H9 (cell line): ENCODE data around the gene ARHGEF6. TPM values are rescaled to one million over a fixed set of nuclear protein-coding genes. Genes with fewer than 3 reads are reported as not detected.

Experiments used
- DNase-seq: peaks from one replicate; pipeline ENCODE4 v3.0.0-alpha.2; 2017
- H2AFZ ChIP-seq: one replicate; pipeline ENCODE4 v1.6.1; 2013; ENCODE audit warnings: mild to moderate bottlenecking, low read length, control low read depth, moderate library complexity
- H2AK5ac ChIP-seq: 2 replicates; pipeline ENCODE4 v1.6.1; 2013; ENCODE audit warnings: low read length, control low read depth, mixed read lengths; ENCODE audit not compliant: insufficient read length
- H2BK120ac ChIP-seq: one replicate; pipeline ENCODE4 v1.6.1; 2013; ENCODE audit warnings: low read depth, mild to moderate bottlenecking, low read length, control low read depth, inconsistent platforms; ENCODE audit not compliant: poor library complexity, severe bottlenecking
- H2BK12ac ChIP-seq: 2 replicates; pipeline ENCODE4 v1.6.1; 2013; ENCODE audit warnings: low read length, control low read depth, mixed read lengths, low read depth; ENCODE audit not compliant: insufficient read length
- H2BK15ac ChIP-seq: 2 replicates; pipeline ENCODE4 v1.6.1; 2013; ENCODE audit warnings: low read depth, low read length, control low read depth
- H2BK20ac ChIP-seq: one replicate; pipeline ENCODE4 v1.6.1; 2013; ENCODE audit warnings: low read depth, mild to moderate bottlenecking, low read length, control low read depth, inconsistent platforms; ENCODE audit not compliant: poor library complexity, severe bottlenecking
- H2BK5ac ChIP-seq: 2 replicates; pipeline ENCODE4 v1.6.1; 2013; ENCODE audit warnings: low read length, control low read depth, mixed read lengths; ENCODE audit not compliant: insufficient read length
- H3K14ac ChIP-seq: 2 replicates; pipeline ENCODE4 v1.6.1; 2013; ENCODE audit warnings: low read length, control low read depth; ENCODE audit not compliant: insufficient read depth
- H3K18ac ChIP-seq: 2 replicates; pipeline ENCODE4 v1.6.1; 2013; ENCODE audit warnings: low read depth, mild to moderate bottlenecking, mixed read lengths, low read length, control low read depth; ENCODE audit not compliant: insufficient read length
- H3K23ac ChIP-seq: 2 replicates; pipeline ENCODE4 v1.6.1; 2013; ENCODE audit warnings: low read length, control low read depth, mixed read lengths, low read depth; ENCODE audit not compliant: insufficient read length
- H3K23me2 ChIP-seq: 2 replicates; pipeline ENCODE4 v1.6.1; 2013; ENCODE audit warnings: low read depth, mild to moderate bottlenecking, mixed read lengths, low read length, control low read depth; ENCODE audit not compliant: insufficient read length, poor library complexity, severe bottlenecking
- H3K27ac ChIP-seq: 2 replicates; pipeline ENCODE4 v1.5.1; 2013; ENCODE audit warnings: low read length, control low read depth, mixed read lengths, low read depth; ENCODE audit not compliant: insufficient read length
- H3K27me3 ChIP-seq: 2 replicates; pipeline ENCODE4 v1.6.1; 2013; ENCODE audit warnings: low read length, control low read depth, inconsistent platforms; ENCODE audit not compliant: insufficient read depth
- H3K4ac ChIP-seq: 2 replicates; pipeline ENCODE4 v1.6.1; 2013; ENCODE audit warnings: low read depth, mild to moderate bottlenecking, control low read depth, inconsistent platforms, low read length, moderate library complexity
- H3K4me1 ChIP-seq: 2 replicates; pipeline ENCODE4 v1.6.1; 2013; ENCODE audit warnings: low read length, control low read depth, inconsistent platforms; ENCODE audit not compliant: insufficient read depth
- H3K4me2 ChIP-seq: 2 replicates; pipeline ENCODE4 v1.6.1; 2013; ENCODE audit warnings: low read length, control low read depth, mixed read lengths; ENCODE audit not compliant: insufficient read length, insufficient read depth
- H3K56ac ChIP-seq: 2 replicates; pipeline ENCODE4 v1.6.1; 2013; ENCODE audit warnings: low read depth, mild to moderate bottlenecking, mixed read lengths, low read length, control low read depth; ENCODE audit not compliant: insufficient read length
- H3K79me1 ChIP-seq: 2 replicates; pipeline ENCODE4 v1.6.1; 2013; ENCODE audit warnings: low read depth, mild to moderate bottlenecking, moderate library complexity, low read length, control low read depth, inconsistent platforms; ENCODE audit not compliant: insufficient read depth, poor library complexity, severe bottlenecking
- H3K79me2 ChIP-seq: 2 replicates; pipeline ENCODE4 v1.6.1; 2013; ENCODE audit warnings: low read length, control low read depth, inconsistent platforms; ENCODE audit not compliant: insufficient read depth
- H3K9ac ChIP-seq: 2 replicates; pipeline ENCODE4 v1.6.1; 2013; ENCODE audit warnings: low read length, control low read depth, mixed read lengths; ENCODE audit not compliant: insufficient read length; ENCODE audit errors: extremely low read depth
- H3K9me3 ChIP-seq: one replicate; pipeline ENCODE4 v1.6.1; 2013; ENCODE audit warnings: low read depth, low read length, inconsistent platforms; ENCODE audit not compliant: control insufficient read depth
- H3T11ph ChIP-seq: one replicate; pipeline ENCODE4 v1.6.1; 2013; ENCODE audit warnings: mild to moderate bottlenecking, low read length, control low read depth, inconsistent platforms
- H4K20me1 ChIP-seq: one replicate; pipeline ENCODE4 v1.6.1; 2013; ENCODE audit not compliant: control insufficient read depth, insufficient read length, insufficient read depth
- H4K5ac ChIP-seq: 2 replicates; pipeline ENCODE4 v1.6.1; 2013; ENCODE audit warnings: low read depth, mild to moderate bottlenecking, mixed read lengths, low read length, control low read depth; ENCODE audit not compliant: insufficient read length
- H4K8ac ChIP-seq: replicated peaks from 2 replicates; pipeline ENCODE4 v1.6.1; 2013; ENCODE audit warnings: low read length, control low read depth, mixed read lengths, low read depth; ENCODE audit not compliant: insufficient read length
- H4K91ac ChIP-seq: 2 replicates; pipeline ENCODE4 v1.6.1; 2013; ENCODE audit warnings: low read depth, mild to moderate bottlenecking, moderate library complexity, mixed read lengths, low read length, control low read depth; ENCODE audit not compliant: insufficient read length
- H3K27ac Mint-ChIP-seq, 3 experiments: 2 replicates in 2 of 3; 3 replicates in 1 of 3; pipeline ENCODE4 v1.8.0; 2020 to 2021; ENCODE audit warnings: mixed read lengths in 3 of 3, mild to moderate bottlenecking in 1 of 3, moderate library complexity in 1 of 3
- H3K27me3 Mint-ChIP-seq: 2 replicates; pipeline ENCODE4 v1.8.0; 2021; ENCODE audit warnings: low read depth, mild to moderate bottlenecking, moderate library complexity, mixed read lengths
- H3K36me3 Mint-ChIP-seq, 3 experiments: 2 replicates in 2 of 3; 3 replicates in 1 of 3; pipeline ENCODE4 v1.8.0; 2020 to 2021; ENCODE audit warnings: low read depth in 3 of 3, mixed read lengths in 3 of 3; ENCODE audit not compliant: insufficient read depth in 1 of 3
- H3K4me1 Mint-ChIP-seq, 2 experiments: 2 replicates each; pipeline ENCODE4 v1.8.0; 2020; ENCODE audit warnings: mixed read lengths in 2 of 2
- H3K4me3 Mint-ChIP-seq, 2 experiments: 2 replicates in 1 of 2; 3 replicates in 1 of 2; pipeline ENCODE4 v1.8.0; 2020 to 2021; ENCODE audit warnings: mild to moderate bottlenecking in 2 of 2, mixed read lengths in 2 of 2, moderate library complexity in 1 of 2
- H3K9me3 Mint-ChIP-seq, 2 experiments: 2 replicates in 1 of 2; 3 replicates in 1 of 2; pipeline ENCODE4 v1.8.0; 2020; ENCODE audit warnings: mild to moderate bottlenecking in 2 of 2, mixed read lengths in 2 of 2, moderate library complexity in 1 of 2
- CTCF ChIP-seq: fragments of 200-600 bp; sonication (generic); conservative IDR thresholded peaks from 3 replicates; pipeline ENCODE4 v1.8.0; 2021; ENCODE audit warnings: antibody characterized with exemption, mild to moderate bottlenecking
- WGBS: extraction: QIAGEN DNeasy Blood & Tissue Kit; methylation state at CpG from one replicate; pipeline ENCODE4 v1.1.7; 2013; ENCODE audit warnings: missing lambda C conversion rate, low lambda C conversion rate, mixed read lengths; ENCODE audit not compliant: insufficient read length; ENCODE audit errors: extremely low coverage; 5-methylcytosine and 5-hydroxymethylcytosine counted together
- total RNA-seq: library from RNA; stranded (reverse); gene quantifications from 2 replicates; pipeline ENCODE4 v1.2.1, GENCODE V29; 2021

ARHGEF6 gene
- total RNA-seq, 1 experiment from 2014 or later, result 3.6 TPM

GRCh38 chrX:136710325-136710951, 70.3 kb downstream of the ARHGEF6 start:
- DNase-seq, result no peak
- Histone ChIP-seq H4K5ac (no peak overlapping the region), H3K4ac (no peak overlapping the region), H3K9ac (no peak overlapping the region), H2AK5ac (no peak overlapping the region), H3K56ac (no peak overlapping the region), H3K4me2 (no peak overlapping the region), H3K27me3 (no peaks in the 10 kb centered on the region), H2BK120ac (no peak overlapping the region), H3K79me1 (no peaks in the 10 kb centered on the region), H3K14ac (no peak overlapping the region), H2AFZ (no peak overlapping the region), H2BK20ac (no peak overlapping the region), H2BK5ac (no peak overlapping the region), H4K91ac (no peak overlapping the region), H2BK15ac (no peak overlapping the region), H3K4me1 (no peaks in the 10 kb centered on the region), H3K23me2 (no peaks in the 10 kb centered on the region), H4K20me1 (no peaks in the 10 kb centered on the region), H3T11ph (no peak overlapping the region), H3K27ac (no peak overlapping the region), H3K23ac (no peak overlapping the region), H4K8ac (no peak overlapping the region), H3K18ac (no peak overlapping the region), H3K9me3 (peaks cover 24% of the 10 kb centered on the region), H3K79me2 (no peaks in the 10 kb centered on the region), H2BK12ac (no peak overlapping the region)
- H3K9me3 Mint-ChIP-seq, result peaks cover 36 to 57% of the 10 kb centered on the region in 2 experiments
- peaks cover 8 to 10% of the 10 kb centered on the region in 2 experiments for H3K4me1 Mint-ChIP-seq
- TF ChIP-seq CTCF, result no peak
- H3K27ac Mint-ChIP-seq, result no peak overlapping the region
- no peaks in the 10 kb centered on the region; the same call in 1 of the 2 replicates for H3K27me3 Mint-ChIP-seq
- WGBS, result no CpG with 5 or more reads among the region's 2 CpGs
- H3K4me3 Mint-ChIP-seq, result no peak overlapping the region
- H3K36me3 Mint-ChIP-seq, result no peaks in the 10 kb centered on the region
